ENCODE results near the gene SETD2. TPM values are rescaled to one million over a fixed set of nuclear protein-coding genes. Genes with fewer than 3 reads are reported as not detected.

SETD2 gene
- total and polyA plus RNA-seq, 2 experiments from 2014 or later, result 16.7 to 45.2 TPM

Small RNAs within 50 kb of the gene (small RNA-seq; reads per million reads assigned to genes)
- gene MRPL57P3 (ENCODE audit: low replicate concordance), result not detected

Other genes starting within 250 kb of the SETD2 start
- 35.1 and 42.9 TPM in 2 replicates for gene CCDC12, start 187.4 kb downstream of the SETD2 start, total RNA-seq (2014; rRNA removed; shearing (Covaris generic))
- gene CCDC12, start 187.4 kb downstream of the SETD2 start, polyA plus RNA-seq (2016; fragmentation: Nextera tagmentation; extraction: Ambion mirVana), result 133 and 136 TPM in 2 replicates
- gene NBEAL2, start 184.4 kb downstream of the SETD2 start, total RNA-seq (2014; rRNA removed; shearing (Covaris generic)), result 66.1 and 79.9 TPM in 2 replicates
- gene NBEAL2, start 184.4 kb downstream of the SETD2 start, polyA plus RNA-seq (2016; fragmentation: Nextera tagmentation; extraction: Ambion mirVana), result 13.5 and 14.0 TPM in 2 replicates
- gene KIF9, start 118.7 kb upstream of the SETD2 start, total RNA-seq (2014; rRNA removed; shearing (Covaris generic)), result 4.1 and 14.0 TPM in 2 replicates
- 10.3 and 12.6 TPM in 2 replicates for gene KIF9, start 118.7 kb upstream of the SETD2 start, polyA plus RNA-seq (2016; fragmentation: Nextera tagmentation; extraction: Ambion mirVana)
- 16.8 and 18.1 TPM in 2 replicates for gene KLHL18, start 118.8 kb upstream of the SETD2 start, total RNA-seq (2014; rRNA removed; shearing (Covaris generic))
- gene KLHL18, start 118.8 kb upstream of the SETD2 start, polyA plus RNA-seq (2016; fragmentation: Nextera tagmentation; extraction: Ambion mirVana), result 11.3 and 13.9 TPM in 2 replicates
- 33.9 and 48.8 TPM in 2 replicates for gene PTPN23, start 216.9 kb upstream of the SETD2 start, total RNA-seq (2014; rRNA removed; shearing (Covaris generic))
- 14.3 and 16.1 TPM in 2 replicates for gene PTPN23, start 216.9 kb upstream of the SETD2 start, polyA plus RNA-seq (2016; fragmentation: Nextera tagmentation; extraction: Ambion mirVana)

Measured in GM23338 (cell line).